ENCODE data around the gene LLPH. TPM values are rescaled to one million over a fixed set of nuclear protein-coding genes. Genes with fewer than 3 reads are reported as not detected.
A peak's percentile ranks its signal among the peaks of the same experiment; 100 is the strongest.
"Not testable (repeated sequence)": the region's sequence is repeated elsewhere in the genome, so short reads cannot be mapped to it uniquely, and the experiment has no call there.

The LLPH gene
- total RNA-seq (2014; rRNA removed; shearing (Covaris generic)): 17.0 and 36.6 TPM in 2 replicates

- peak; percentile 94 for DNase-seq (ENCODE audit: low read depth)
Measured at GRCh38 chr12:66130267-66131066, at the start of gene LLPH. TSS of gene LLPH (minus strand) at chr12:66130750. CDS start at chr12:66129106, 1,644 bp downstream.

GRCh38 chr12:66176105-66176900 is 45.8 kb upstream of the LLPH start:
- no peak for DNase-seq (ENCODE audit: low read depth)

GRCh38 chr12:66174391-66175325 is 44.1 kb upstream of the LLPH start:
- DNase-seq (ENCODE audit: low read depth): not testable (repeated sequence)

GRCh38 chr12:66170606-66171005 is 40.1 kb upstream of the LLPH start:
- DNase-seq (ENCODE audit: low read depth): no peak

GRCh38 chr12:66169221-66170170 is 38.9 kb upstream of the LLPH start, which contains the start of gene TMBIM4:
TSS of gene TMBIM4 (minus strand) at chr12:66169996. CDS start at chr12:66169951, 45 bp downstream.
- peak; percentile 95 for DNase-seq (ENCODE audit: low read depth)

GRCh38 chr12:66168410-66168809 is 37.9 kb upstream of the LLPH start:
- DNase-seq (ENCODE audit: low read depth): no peak

- no peak for DNase-seq (ENCODE audit: low read depth)
Measured at GRCh38 chr12:66166561-66166960, 36.0 kb upstream of the LLPH start.

GRCh38 chr12:66165141-66165540 is 34.6 kb upstream of the LLPH start:
- no peak for DNase-seq (ENCODE audit: low read depth)

- DNase-seq (ENCODE audit: low read depth): no peak
Measured at GRCh38 chr12:66164349-66164821, 33.8 kb upstream of the LLPH start.

- DNase-seq (ENCODE audit: low read depth): no peak
Measured at GRCh38 chr12:66163289-66163688, 32.7 kb upstream of the LLPH start.

- no peak for DNase-seq (ENCODE audit: low read depth)
Measured at GRCh38 chr12:66162701-66163100, 32.2 kb upstream of the LLPH start.

GRCh38 chr12:66160704-66161103 is 30.2 kb upstream of the LLPH start:
- no peak for DNase-seq (ENCODE audit: low read depth)

- DNase-seq (ENCODE audit: low read depth): no peak
Measured at GRCh38 chr12:66159123-66159522, 28.6 kb upstream of the LLPH start.

GRCh38 chr12:66156654-66157053 is 26.1 kb upstream of the LLPH start:
- DNase-seq (ENCODE audit: low read depth): peak; percentile 37

- no peak for DNase-seq (ENCODE audit: low read depth)
Measured at GRCh38 chr12:66154776-66155175, 24.2 kb upstream of the LLPH start.

- no peak for DNase-seq (ENCODE audit: low read depth)
Measured at GRCh38 chr12:66152732-66153131, 22.2 kb upstream of the LLPH start.

GRCh38 chr12:66149702-66150398 is 19.3 kb upstream of the LLPH start:
- DNase-seq (ENCODE audit: low read depth): no peak

- peak; percentile 70 for DNase-seq (ENCODE audit: low read depth)
Measured at GRCh38 chr12:66144791-66145754, 14.5 kb upstream of the LLPH start.

All from Daoy (cell line).